ENCODE measurements around the gene ZAP70.

GRCh38 chr2:97722227-97722626, 8.9 kb downstream of the ZAP70 start:
- TF ChIP-seq CTCF (conservative IDR thresholded peaks at IDR 0.05; ENCODE audit: low read depth, low read length): no peak
- no peak for TF ChIP-seq EZH2 (IDR thresholded peaks at IDR 0.05; ENCODE audit: borderline replicate concordance, low read depth, low read length, poor library complexity, severe bottlenecking)

Measured in A673 (cell line).